SH-SY5Y (cell line): Measurements from ENCODE around the gene FAM83F.

Experiments
- GATA2 ChIP-seq: IDR thresholded peaks from 2 replicates; pipeline ENCODE4 v1.6.1; 2011; ENCODE audit warnings: mild to moderate bottlenecking, low read depth, low read length
- GATA3 ChIP-seq: IDR thresholded peaks from 2 replicates; pipeline ENCODE4 v1.6.1; 2011; ENCODE audit warnings: low read depth, mild to moderate bottlenecking, low read length, moderate library complexity

The FAM83F gene

DNA sequence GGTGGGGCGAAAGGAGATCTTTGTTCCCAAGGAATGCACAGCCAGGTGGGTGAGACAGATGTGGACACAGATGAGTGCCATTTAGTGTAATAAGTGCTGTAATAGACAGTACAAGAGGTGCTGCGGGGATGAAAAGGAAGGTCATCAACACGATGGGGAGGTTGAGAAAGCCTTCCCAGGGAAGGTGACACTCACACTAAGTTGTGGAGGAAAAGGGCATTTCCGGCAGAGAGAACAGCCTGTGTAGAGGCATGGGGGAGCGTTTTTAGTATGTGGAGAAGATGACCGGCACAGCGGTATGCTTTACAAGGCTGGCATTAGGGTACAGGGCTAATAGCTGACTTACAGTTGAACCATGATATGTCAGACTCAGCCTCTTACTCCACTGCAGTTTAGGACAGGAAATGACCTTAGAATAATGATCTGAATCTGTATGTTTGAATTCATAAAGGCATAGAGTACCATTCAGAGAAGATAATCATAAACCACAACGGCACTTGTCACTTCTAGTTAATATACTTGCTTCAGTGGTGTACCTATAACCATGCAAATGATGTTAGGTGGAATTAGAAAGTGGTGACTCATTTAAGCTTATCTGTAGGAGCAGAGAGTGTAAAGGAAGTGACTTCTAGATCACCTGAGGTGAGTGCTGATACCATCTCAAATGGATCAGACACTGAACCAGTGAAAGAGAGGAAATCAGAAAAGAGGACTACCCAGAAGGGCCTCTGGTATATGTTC is 60.6 kb downstream of the FAM83F start:
- TF ChIP-seq GATA3 (no peak), GATA2 (no peak)

GRCh38 chr22:40056154-40056553 is 61.4 kb downstream of the FAM83F start:
- TF ChIP-seq GATA3 (no peak), GATA2 (no peak)

DNA sequence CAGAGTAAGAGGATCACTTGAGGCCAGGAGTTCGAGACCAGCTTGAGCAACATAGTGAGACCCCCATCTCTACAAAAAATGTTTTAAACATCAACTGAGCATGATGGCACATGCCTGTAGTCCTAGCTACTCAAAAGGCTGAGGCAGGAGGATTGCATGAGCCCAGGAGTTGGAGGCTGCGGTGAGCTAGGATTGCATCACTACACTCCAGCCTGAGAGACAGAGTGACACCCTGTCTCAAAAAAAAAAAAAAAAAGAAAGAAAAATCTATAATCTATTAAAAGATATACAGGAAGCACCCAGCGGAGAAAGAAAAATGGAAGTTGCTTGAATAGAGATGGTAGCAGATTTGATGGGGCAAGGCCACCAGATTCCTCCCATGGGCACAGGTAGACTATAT is 61.8 kb downstream of the FAM83F start:
- TF ChIP-seq GATA3 (no peak), GATA2 (no peak)

- TF ChIP-seq GATA3 (no peak), GATA2 (no peak)
Measured at GRCh38 chr22:40057652-40058051, 62.9 kb downstream of the FAM83F start.

DNA sequence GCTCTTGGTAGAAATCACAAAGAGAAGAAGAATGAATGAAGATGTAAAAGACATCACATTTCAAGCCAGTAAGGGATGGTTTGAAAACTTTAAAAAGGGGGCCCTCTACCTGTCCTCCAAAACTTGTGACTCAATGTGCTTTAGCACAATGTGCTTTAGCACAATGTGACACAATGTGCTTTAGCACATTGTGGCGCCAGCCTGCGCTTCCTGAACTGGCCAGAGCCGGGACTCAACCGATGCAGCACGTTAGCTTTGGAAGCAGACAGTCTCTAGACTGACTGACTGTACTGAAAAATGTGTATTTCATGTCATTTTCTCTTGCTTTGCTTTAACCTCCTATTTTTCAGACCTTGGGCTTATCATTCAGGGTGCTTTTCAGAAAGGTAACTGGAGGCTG is 63.5 kb downstream of the FAM83F start:
- TF ChIP-seq GATA2 (no peak), GATA3 (no peak)

DNA sequence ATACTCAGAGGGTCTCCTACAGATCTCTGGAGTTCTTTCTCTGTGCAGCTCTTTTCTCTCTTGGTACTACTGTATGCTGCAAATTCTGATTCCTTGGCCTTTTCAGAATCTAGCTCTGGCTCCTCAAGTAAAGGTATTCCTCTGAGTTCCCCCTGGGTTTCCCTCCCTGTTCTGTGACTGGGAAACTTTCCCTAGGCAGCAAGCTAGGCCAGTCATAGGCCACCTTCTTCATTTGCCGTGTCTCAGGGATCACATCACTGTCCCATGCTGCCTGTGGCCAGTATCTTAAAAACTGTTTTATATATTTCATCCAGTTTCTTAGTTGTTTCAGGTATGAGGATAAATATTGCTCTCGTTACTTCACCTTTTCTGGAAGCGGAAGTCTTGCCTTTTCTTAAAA is 71.2 kb downstream of the FAM83F start:
- TF ChIP-seq GATA3 (no peak), GATA2 (no peak)

DNA sequence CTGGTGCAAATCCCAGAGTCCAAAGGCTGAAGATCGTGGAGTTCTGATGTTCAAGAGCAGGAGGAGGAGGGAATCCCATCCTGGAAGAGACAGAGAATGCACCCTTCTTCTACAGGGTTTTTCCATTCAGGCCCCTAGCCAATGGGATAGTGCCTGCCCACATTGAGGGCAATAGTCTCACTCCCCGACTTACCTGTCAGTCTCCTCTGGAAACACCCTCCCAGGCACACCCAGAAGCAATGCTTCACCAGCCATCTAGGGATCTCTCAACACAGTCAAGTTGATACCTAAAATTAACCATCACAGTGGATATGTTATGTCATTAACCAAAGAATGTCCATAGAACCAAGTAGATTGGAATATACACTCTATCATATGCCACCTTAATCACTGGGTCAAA is 72.9 kb downstream of the FAM83F start:
- TF ChIP-seq GATA3 (no peak), GATA2 (no peak)

- TF ChIP-seq GATA3: no peak
- no peak for TF ChIP-seq GATA2
Measured at GRCh38 chr22:40070701-40071100, 75.9 kb downstream of the FAM83F start.

GRCh38 chr22:40071720-40072119 is 77.0 kb downstream of the FAM83F start:
- no peak for TF ChIP-seq GATA2
- TF ChIP-seq GATA3: no peak

- TF ChIP-seq GATA3: no peak
- TF ChIP-seq GATA2: no peak
Measured at GRCh38 chr22:40076702-40077645, 82.2 kb downstream of the FAM83F start.

DNA sequence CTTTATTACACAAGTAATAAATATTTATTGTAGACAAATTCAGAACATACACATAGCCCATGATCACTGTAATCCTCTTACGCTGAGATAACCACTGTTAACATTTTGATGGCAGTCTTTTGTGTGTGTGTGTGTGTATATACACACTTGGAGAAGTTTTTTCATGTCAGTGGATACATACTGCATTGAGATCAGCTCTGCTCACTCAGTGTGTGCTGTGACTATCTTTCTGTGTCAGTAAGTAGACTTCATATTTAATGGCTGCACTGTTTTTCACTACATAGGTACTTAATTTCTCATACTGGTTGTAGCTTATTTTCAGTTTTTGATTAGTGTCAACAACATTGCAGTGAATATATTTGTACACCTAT is 82.9 kb downstream of the FAM83F start:
- TF ChIP-seq GATA2: no peak
- TF ChIP-seq GATA3: no peak

GRCh38 chr22:40081662-40082061 is 86.9 kb downstream of the FAM83F start:
- no peak for TF ChIP-seq GATA2
- TF ChIP-seq GATA3: no peak

DNA sequence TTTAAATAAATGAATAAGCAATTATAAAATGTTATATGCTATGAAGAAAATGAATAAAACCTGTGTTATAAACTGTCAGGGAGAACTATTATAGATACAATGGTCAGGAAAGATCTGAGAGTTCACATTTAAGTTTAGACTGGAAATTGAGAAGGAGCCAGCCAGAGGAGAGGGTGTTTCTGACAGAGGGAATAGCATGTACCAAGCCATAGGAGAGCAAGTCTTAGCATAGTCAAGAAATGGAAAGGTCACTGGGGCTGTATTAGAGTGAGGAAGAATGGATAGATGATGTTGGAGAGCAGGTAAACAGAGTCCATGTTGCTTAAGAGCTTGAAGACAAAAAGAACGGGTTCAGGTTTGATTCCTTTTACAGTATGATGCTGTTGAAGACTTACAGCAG is 87.4 kb downstream of the FAM83F start:
- TF ChIP-seq GATA3 (no peak), GATA2 (no peak)

DNA sequence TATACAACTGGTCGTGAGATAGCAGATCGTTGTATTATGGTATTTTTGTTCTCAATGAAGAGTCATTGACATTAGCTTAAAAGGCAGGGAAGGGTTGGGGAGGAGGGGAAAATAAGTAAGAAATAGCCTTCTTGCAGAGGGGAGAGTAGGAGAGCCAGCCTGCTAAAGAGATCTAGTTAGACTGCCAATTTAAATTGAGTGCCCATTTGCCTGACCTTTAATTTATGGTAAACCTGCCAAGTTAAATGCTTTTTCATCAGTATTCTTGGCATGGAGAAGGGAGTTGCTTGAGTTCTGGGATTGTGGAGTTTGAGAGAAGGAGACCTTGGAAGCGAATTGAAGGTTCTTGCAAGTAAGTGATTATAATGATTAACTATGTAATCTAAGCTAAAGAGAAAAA is 89.0 kb downstream of the FAM83F start:
- TF ChIP-seq GATA2 (no peak), GATA3 (no peak)

DNA sequence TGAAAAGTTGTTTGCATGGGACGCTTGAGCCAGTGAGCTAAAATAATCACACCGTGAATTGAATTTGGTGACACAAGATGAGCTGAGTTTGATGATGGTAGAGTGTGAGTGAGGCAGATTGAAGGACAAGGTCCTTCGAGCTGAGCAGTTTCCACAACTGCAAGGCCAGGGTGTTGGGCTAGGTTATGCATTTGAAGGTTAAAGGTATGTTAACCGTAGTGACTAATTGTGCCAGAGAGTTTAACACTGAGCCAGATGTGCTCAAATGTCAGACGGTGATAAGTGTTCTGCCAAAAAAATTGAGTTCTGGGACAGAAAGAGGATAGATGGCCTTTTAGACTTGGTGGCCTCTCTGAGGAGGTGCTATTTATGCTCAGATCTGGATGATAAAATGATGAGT is 89.5 kb downstream of the FAM83F start:
- TF ChIP-seq GATA3 (no peak), GATA2 (no peak)
